VCaP (cell line): Measurements from ENCODE around the gene SLC25A6.
A peak's percentile ranks its signal among the peaks of the same experiment; 100 is the strongest.
"Not testable (repeated sequence)": the region's sequence is repeated elsewhere in the genome, so short reads cannot be mapped to it uniquely, and the experiment has no call there.

Experiments used
- H3K27ac ChIP-seq: fragments of 450-650 bp; 2 replicates; pipeline ENCODE4 v1.5.1; 2017
- TF ChIP-seq, protein P1 (sequence below): fragments of 450-650 bp; conservative IDR thresholded peaks from 2 replicates; pipeline ENCODE4 v1.5.1; 2017; ENCODE audit warnings: mild to moderate bottlenecking, moderate library complexity

The SLC25A6 gene

DNA sequence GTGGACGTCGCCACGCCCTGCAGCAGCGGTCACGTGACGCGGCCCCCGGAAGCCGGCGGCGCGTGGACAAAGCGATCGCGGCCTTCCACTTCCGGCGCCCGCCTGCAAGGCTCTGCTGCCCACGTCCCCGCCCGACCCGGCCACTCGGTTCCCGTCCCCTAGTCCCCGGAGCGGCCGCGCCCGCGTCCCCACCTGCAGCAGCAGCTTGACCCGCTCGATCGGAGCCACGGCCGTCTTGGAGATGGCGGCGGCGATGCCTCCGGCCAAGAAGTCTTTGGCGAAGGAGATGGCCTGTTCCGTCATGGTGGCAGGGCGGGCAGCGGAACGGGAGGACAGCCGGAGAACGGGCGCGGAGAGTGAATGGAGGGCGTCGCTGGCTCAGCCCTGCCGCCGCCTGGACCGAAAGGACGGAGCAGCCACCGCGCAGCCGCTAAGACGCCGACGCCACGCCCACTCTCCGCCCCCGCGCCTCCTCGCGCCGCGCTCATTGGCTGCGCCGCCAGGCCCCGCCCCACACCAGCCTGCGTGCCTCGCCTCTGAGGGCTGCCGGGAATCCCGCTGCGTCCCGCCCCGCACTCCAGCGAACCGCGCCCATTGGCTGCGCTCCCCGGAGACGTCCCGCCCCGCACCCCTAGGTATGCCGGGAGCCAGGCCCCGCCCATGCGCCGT lies at the start of gene SLC25A6:
SLC25A6 (minus strand) TSS at position 407 of the 669 bp plus-strand sequence; CDS start at position 303, 104 bp downstream.
- TF ChIP-seq, protein P1, sequence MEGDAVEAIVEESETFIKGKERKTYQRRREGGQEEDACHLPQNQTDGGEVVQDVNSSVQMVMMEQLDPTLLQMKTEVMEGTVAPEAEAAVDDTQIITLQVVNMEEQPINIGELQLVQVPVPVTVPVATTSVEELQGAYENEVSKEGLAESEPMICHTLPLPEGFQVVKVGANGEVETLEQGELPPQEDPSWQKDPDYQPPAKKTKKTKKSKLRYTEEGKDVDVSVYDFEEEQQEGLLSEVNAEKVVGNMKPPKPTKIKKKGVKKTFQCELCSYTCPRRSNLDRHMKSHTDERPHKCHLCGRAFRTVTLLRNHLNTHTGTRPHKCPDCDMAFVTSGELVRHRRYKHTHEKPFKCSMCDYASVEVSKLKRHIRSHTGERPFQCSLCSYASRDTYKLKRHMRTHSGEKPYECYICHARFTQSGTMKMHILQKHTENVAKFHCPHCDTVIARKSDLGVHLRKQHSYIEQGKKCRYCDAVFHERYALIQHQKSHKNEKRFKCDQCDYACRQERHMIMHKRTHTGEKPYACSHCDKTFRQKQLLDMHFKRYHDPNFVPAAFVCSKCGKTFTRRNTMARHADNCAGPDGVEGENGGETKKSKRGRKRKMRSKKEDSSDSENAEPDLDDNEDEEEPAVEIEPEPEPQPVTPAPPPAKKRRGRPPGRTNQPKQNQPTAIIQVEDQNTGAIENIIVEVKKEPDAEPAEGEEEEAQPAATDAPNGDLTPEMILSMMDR, result no peak
- peak within 1 kb of the TSS; percentile 100 for H3K27ac ChIP-seq

DNA sequence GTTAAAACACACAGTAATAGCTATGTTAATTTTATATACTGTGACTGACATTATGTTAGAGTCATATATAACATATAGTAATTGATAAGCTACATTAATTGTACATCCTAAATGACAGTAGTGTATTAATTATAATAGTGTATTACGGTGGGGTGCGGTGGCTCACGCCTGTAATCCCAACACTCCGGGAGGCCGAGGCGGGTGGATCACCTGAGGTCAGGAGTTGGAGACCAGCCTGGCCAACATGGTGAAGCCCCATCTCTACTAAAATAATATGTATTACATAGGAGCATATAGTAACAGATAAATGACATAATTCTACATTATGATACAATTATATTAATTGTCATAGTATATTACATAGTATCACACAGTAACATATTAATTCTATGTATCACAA lies 48.6 kb upstream of the SLC25A6 start:
- H3K27ac ChIP-seq, result no peak overlapping the region
- TF ChIP-seq, protein P1, result no peak

DNA sequence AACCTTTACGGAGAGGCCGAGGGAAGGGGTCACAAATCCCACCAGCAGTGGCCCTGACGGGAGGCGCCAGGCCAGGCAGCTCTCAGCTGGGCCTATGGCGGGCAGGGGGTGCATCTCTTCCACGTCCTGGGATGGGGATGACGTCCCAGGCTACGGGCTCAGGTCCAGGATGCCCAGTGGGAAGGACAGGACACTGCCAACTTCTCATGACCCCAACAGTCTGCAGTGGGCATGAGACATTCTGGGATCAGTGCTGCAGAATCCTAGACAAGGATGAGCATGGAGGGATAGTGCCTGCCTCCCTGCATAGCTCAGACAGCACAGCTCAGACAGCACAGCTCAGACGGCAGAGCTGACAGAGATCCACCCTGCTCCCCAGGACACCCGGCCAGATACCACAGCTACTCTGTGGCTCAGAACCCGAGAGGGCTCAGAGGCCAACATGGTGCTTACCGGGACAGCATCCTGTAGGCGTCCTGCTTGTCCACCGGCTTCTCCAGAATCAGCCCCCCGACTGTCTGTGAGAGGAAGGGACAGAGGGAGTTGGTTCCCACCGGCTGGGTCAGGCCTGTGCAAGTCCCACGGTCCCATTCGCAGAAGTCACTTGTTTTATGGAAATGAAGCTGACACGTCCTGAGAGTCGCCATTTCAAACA lies 43.5 kb upstream of the SLC25A6 start:
- TF ChIP-seq, protein P1, result no peak
- no peak overlapping the region for H3K27ac ChIP-seq

DNA sequence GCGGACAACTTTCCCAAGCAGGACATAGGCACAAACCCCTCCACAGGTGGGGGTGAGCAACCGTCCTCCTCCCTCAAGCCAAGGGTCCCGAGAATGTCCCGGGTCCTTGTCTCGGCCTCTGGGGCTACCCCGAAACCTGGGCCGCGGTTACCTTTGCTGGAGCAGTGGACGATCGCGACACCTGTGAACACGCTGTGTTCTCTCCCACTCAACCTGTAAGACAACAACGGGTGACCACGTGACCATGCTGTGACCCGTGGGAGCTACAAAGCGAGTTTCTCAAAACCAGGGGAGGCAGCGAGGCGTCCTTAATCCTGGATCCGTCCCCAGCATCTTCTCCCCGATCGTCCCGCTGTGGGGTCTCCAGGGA lies 42.9 kb upstream of the SLC25A6 start:
- H3K27ac ChIP-seq, result no peak overlapping the region
- TF ChIP-seq, protein P1, result no peak

DNA sequence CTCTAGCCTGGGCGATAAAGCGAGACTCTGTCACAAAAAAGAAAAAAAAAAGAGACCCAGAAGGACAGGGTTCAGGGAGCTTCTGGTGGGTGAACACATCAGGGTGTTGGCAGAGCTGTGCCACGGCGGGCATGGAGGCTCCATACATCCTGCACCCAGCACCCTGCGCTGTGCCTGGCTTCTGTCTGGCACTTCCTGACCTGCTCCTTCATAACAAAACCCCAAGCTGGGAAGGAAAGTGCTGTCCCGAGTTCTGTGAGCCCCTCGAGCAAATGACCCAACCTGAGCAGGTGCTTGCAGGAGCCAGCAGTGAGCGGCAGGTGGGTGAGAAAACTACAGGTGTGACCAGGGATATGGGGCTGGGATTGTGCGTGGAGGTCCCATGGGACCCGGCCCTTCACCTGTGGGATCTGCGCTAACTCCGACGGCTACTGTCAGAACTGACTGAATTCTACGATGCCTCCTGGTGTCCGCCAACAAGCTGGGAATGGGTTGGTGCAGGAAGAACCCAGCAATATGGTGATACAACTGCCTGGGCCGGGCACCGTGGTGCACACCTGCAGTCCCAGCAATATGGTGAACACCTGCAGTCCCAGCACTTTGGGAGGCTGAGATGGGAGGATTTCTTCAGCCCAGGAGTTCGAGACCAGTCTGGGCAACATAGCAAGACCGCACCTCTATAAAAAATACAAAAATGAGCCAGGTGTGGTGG lies 41.9 kb upstream of the SLC25A6 start:
- H3K27ac ChIP-seq, result no peak overlapping the region
- TF ChIP-seq, protein P1, result no peak

DNA sequence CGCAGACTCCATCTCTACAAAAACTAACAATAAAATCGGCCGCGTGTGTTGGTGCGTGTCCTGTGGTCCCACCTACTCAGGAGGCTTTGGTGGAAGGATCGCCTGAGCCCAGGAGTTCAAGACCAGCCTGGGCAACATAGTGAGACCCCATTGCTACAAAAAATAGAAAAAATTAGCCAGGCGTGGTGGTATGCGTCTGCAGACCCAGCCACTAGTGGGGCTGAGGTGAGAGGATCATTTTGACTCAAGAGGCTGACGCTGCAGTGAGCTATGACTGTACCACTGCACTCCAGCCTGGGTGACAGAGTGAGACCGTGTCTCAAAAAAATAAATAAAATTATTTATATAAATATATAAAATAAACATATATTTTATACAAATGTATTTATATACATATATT lies 38.5 kb upstream of the SLC25A6 start:
- no peak overlapping the region for H3K27ac ChIP-seq
- TF ChIP-seq, protein P1, result no peak

DNA sequence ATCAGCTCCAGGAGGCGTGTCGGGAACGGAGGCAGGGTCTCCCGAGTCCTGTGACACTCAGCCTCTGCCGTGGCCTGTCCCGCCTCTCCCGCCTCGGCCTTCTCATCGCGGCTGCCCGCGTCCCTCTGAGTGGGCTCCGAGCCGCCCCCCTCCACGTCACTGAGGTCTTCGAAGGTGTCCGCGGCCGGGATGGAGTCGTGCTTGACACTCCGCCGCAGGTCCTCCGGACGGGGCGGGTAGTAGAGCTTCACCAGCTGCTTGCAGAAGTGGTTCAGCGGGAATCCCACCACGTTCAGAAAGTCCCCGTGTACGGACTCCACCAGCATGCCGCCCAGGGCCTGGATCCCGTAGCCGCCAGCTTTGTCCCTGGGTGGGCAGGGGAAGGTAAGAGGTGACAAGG lies 35.8 kb upstream of the SLC25A6 start:
- TF ChIP-seq, protein P1, result no peak

DNA sequence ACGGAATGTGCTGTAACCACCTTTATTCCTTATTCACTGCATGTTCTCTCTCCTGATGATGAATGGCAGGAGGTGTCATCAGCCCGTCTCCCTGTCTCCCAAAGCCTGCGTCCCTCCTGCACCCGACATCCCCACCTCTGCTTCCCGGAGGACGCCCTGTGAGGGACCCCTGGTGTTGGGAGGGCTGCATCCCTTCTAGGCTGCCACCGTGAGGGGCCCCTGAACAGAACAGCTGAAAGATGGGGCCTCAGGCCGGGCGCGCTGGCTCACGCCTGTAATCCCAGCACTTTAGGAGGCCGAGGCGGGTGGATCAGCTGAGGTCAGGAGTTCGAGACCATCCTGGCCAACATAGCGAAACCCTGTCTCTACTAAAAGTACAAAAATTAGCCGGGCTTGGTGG lies 34.4 kb upstream of the SLC25A6 start:
- H3K27ac ChIP-seq, result not testable (repeated sequence)

More for the DNA sequence above, 35.8 kb upstream of the SLC25A6 start:
- H3K27ac ChIP-seq, result no peak overlapping the region
